Ishikawa (cell line): ENCODE data around the gene LCAT.

Experiments used
- CEBPB ChIP-seq: IDR thresholded peaks from 2 replicates; pipeline ENCODE4 v1.6.1; 2012
- CREB1 ChIP-seq: IDR thresholded peaks from 2 replicates; pipeline ENCODE4 v1.6.1; 2012; ENCODE audit warnings: low read depth
- MAX ChIP-seq: IDR thresholded peaks from 2 replicates; pipeline ENCODE4 v1.6.1; 2012
- RAD21 ChIP-seq: IDR thresholded peaks from 2 replicates; pipeline ENCODE4 v1.6.1; 2012; ENCODE audit warnings: low read depth
- REST ChIP-seq: IDR thresholded peaks from 2 replicates; pipeline ENCODE4 v1.6.1; 2012; ENCODE audit warnings: low read depth, mild to moderate bottlenecking
- TAF1 ChIP-seq: IDR thresholded peaks from 2 replicates; pipeline ENCODE4 v1.6.1; 2012; ENCODE audit warnings: low read depth, mild to moderate bottlenecking
- YY1 ChIP-seq: IDR thresholded peaks from 2 replicates; pipeline ENCODE4 v1.6.1; 2012; ENCODE audit warnings: low read depth

- TF ChIP-seq CREB1 (no peak), REST (no peak), YY1 (no peak), MAX (no peak), TAF1 (no peak), CEBPB (no peak), RAD21 (no peak)
Measured at GRCh38 chr16:67923414-67924116, 20.4 kb downstream of the LCAT start.
